ENCODE data around the gene WDR82. TPM values are rescaled to one million over a fixed set of nuclear protein-coding genes. Genes with fewer than 3 reads are reported as not detected.

WDR82 gene
- total and polyA plus RNA-seq, 2 experiments from 2014 or later: 25.2 to 71.8 TPM

DNA sequence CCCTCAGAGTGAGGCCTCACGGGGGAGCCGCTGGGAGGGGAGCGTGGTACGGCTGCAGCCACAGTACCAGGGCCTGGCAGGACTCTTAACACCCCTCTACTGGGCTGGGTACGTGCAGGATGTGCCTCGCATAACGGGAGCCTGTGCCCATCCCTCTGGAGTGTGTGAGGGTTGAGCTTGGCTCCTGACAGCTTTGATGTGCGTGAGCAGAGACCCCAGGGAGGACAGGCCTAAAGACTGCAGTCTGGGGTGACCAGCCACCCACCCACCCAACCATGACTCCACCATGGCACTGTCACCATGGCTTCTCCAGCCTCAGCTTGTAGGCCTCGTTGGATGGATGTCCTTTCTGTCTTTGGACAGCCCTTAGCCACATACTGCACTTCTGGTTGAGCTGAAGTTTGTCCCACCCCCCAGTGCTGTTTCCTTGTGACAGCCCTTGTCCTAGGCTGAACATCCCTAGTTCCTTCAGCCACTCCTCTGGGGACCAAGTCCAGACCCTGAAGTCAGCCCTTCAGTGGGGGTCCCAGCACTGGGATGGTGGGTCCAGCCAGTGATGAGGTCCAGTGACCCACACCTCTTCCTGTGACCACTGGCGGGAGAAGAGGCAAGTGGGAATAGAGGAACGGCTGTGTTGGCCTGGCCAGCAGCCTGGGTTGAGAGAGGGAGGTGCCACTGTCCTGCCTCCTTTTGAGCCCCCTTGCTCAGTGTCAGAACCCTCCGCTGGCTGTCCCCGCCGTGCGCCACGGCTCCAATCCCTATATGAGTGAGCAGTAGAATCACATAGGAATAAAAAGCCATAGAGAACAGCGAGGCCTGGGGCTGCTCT is 15.3 kb upstream of the WDR82 start:
- Mint-ChIP-seq H3K27me3 (ENCODE audit: insufficient read depth, low read depth, poor library complexity) (peaks cover 17% of the 10 kb centered on the region), H3K9me3 (no peaks in the 10 kb centered on the region)
- H3K27ac ChIP-seq (ENCODE audit: low read depth): no peak overlapping the region

DNA sequence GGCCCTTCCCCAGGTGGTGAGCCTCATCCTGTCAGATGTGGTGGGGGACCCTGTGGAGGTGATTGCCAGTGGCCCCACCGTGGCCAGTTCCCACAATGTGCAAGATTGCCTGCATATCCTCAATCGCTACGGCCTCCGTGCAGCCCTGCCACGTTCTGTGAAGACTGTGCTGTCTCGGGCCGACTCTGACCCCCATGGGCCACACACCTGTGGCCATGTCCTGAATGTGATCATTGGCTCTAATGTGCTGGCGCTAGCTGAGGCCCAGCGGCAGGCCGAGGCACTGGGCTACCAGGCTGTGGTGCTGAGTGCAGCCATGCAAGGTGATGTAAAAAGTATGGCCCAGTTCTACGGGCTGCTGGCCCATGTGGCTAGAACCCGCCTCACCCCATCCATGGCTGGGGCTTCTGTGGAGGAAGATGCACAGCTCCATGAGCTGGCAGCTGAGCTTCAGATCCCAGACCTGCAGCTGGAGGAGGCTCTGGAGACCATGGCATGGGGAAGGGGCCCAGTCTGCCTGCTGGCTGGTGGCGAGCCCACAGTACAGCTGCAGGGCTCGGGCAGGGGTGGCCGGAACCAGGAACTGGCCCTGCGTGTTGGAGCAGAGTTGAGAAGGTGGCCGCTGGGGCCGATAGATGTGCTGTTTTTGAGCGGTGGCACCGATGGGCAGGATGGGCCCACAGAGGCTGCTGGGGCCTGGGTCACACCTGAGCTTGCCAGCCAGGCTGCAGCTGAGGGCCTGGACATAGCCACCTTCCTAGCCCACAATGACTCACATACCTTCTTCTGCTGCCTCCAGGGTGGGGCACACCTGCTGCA is 14.0 kb upstream of the WDR82 start:
- H3K36me3 ChIP-seq (ENCODE audit: insufficient read depth): no peaks in the 10 kb centered on the region
- Mint-ChIP-seq H3K36me3 (ENCODE audit: low read depth) (no peaks in the 10 kb centered on the region; the same call in 2 of the 3 replicates), H3K9me3 (no peaks in the 10 kb centered on the region), H3K4me3 (no peak overlapping the region), H3K27me3 (ENCODE audit: insufficient read depth, low read depth, poor library complexity) (peaks cover 11% of the 10 kb centered on the region), H3K27ac (no peak overlapping the region), H3K4me1 (peaks cover 6% of the 10 kb centered on the region; the same call in 1 of the 3 replicates)
- H3F3A ChIP-seq (replicated peaks; ENCODE audit: low read depth): no peaks in the 10 kb centered on the region; the same call in 1 of the 2 replicates
- no peak overlapping the region for H3K27ac ChIP-seq (ENCODE audit: low read depth)
- no peak overlapping the region for H3K4me2 ChIP-seq
- H3K27me3 ChIP-seq (ENCODE audit: insufficient read depth): no peaks in the 10 kb centered on the region
- no peak overlapping the region for H2AFZ ChIP-seq
- no peak for ATAC-seq
- no peaks in the 10 kb centered on the region for H3K9me2 ChIP-seq (ENCODE audit: insufficient read depth)
- H3K79me2 ChIP-seq (replicated peaks; ENCODE audit: insufficient read depth): no peaks in the 10 kb centered on the region
- no peak overlapping the region for H3K4me3 ChIP-seq
- no peak for DNase-seq (ENCODE audit: low spot score)
- H4K20me1 ChIP-seq (replicated peaks; ENCODE audit: insufficient read depth): no peaks in the 10 kb centered on the region; the same call in 1 of the 2 replicates
- H3K4me1 ChIP-seq (ENCODE audit: insufficient read depth): 0 out of 2 replicates have a peak, but pooled peaks cover 7% of the 10 kb centered on the region
- TF ChIP-seq NANOG (IDR thresholded peaks at IDR 0.05; ENCODE audit: borderline replicate concordance) (no peak), STAT1 (IDR thresholded peaks at IDR 0.05; ENCODE audit: unreplicated experiment) (no peak), EZH2 (IDR thresholded peaks at IDR 0.05; ENCODE audit: low read depth, unreplicated experiment) (no peak), REST (IDR thresholded peaks at IDR 0.05; ENCODE audit: unreplicated experiment) (no peak)
- TF ChIP-seq, protein P1, sequence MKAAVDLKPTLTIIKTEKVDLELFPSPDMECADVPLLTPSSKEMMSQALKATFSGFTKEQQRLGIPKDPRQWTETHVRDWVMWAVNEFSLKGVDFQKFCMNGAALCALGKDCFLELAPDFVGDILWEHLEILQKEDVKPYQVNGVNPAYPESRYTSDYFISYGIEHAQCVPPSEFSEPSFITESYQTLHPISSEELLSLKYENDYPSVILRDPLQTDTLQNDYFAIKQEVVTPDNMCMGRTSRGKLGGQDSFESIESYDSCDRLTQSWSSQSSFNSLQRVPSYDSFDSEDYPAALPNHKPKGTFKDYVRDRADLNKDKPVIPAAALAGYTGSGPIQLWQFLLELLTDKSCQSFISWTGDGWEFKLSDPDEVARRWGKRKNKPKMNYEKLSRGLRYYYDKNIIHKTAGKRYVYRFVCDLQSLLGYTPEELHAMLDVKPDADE (IDR thresholded peaks at IDR 0.05): no peak
- TF ChIP-seq, protein P2, sequence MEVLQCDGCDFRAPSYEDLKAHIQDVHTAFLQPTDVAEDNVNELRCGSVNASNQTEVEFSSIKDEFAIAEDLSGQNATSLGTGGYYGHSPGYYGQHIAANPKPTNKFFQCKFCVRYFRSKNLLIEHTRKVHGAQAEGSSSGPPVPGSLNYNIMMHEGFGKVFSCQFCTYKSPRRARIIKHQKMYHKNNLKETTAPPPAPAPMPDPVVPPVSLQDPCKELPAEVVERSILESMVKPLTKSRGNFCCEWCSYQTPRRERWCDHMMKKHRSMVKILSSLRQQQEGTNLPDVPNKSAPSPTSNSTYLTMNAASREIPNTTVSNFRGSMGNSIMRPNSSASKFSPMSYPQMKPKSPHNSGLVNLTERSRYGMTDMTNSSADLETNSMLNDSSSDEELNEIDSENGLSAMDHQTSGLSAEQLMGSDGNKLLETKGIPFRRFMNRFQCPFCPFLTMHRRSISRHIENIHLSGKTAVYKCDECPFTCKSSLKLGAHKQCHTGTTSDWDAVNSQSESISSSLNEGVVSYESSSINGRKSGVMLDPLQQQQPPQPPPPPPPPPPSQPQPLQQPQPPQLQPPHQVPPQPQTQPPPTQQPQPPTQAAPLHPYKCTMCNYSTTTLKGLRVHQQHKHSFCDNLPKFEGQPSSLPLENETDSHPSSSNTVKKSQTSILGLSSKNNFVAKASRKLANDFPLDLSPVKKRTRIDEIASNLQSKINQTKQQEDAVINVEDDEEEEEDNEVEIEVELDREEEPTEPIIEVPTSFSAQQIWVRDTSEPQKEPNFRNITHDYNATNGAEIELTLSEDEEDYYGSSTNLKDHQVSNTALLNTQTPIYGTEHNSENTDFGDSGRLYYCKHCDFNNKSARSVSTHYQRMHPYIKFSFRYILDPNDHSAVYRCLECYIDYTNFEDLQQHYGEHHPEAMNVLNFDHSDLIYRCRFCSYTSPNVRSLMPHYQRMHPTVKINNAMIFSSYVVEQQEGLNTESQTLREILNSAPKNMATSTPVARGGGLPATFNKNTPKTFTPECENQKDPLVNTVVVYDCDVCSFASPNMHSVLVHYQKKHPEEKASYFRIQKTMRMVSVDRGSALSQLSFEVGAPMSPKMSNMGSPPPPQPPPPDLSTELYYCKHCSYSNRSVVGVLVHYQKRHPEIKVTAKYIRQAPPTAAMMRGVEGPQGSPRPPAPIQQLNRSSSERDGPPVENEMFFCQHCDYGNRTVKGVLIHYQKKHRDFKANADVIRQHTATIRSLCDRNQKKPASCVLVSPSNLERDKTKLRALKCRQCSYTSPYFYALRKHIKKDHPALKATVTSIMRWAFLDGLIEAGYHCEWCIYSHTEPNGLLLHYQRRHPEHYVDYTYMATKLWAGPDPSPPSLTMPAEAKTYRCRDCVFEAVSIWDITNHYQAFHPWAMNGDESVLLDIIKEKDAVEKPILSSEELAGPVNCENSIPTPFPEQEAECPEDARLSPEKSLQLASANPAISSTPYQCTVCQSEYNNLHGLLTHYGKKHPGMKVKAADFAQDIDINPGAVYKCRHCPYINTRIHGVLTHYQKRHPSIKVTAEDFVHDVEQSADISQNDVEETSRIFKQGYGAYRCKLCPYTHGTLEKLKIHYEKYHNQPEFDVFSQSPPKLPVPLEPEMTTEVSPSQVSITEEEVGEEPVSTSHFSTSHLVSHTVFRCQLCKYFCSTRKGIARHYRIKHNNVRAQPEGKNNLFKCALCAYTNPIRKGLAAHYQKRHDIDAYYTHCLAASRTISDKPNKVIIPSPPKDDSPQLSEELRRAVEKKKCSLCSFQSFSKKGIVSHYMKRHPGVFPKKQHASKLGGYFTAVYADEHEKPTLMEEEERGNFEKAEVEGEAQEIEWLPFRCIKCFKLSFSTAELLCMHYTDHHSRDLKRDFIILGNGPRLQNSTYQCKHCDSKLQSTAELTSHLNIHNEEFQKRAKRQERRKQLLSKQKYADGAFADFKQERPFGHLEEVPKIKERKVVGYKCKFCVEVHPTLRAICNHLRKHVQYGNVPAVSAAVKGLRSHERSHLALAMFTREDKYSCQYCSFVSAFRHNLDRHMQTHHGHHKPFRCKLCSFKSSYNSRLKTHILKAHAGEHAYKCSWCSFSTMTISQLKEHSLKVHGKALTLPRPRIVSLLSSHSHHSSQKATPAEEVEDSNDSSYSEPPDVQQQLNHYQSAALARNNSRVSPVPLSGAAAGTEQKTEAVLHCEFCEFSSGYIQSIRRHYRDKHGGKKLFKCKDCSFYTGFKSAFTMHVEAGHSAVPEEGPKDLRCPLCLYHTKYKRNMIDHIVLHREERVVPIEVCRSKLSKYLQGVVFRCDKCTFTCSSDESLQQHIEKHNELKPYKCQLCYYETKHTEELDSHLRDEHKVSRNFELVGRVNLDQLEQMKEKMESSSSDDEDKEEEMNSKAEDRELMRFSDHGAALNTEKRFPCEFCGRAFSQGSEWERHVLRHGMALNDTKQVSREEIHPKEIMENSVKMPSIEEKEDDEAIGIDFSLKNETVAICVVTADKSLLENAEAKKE (CRISPR knock-in tag; IDR thresholded peaks at IDR 0.05): no peak

More for the DNA sequence above, 15.3 kb upstream of the WDR82 start:
- Mint-ChIP-seq H3K27ac (no peak overlapping the region), H3K4me1 (peaks cover 15% of the 10 kb centered on the region), H3K36me3 (ENCODE audit: low read depth) (no peaks in the 10 kb centered on the region; the same call in 2 of the 3 replicates), H3K4me3 (no peak overlapping the region)
- Histone ChIP-seq H3F3A (replicated peaks; ENCODE audit: low read depth) (no peaks in the 10 kb centered on the region; the same call in 1 of the 2 replicates), H3K9me2 (ENCODE audit: insufficient read depth) (no peaks in the 10 kb centered on the region), H3K4me1 (ENCODE audit: insufficient read depth) (0 out of 2 replicates have a peak, but pooled peaks cover 6% of the 10 kb centered on the region), H3K79me2 (replicated peaks; ENCODE audit: insufficient read depth) (no peaks in the 10 kb centered on the region), H3K36me3 (ENCODE audit: insufficient read depth) (no peaks in the 10 kb centered on the region), H2AFZ (no peak overlapping the region), H3K4me2 (no peak overlapping the region), H3K4me3 (no peak overlapping the region), H3K27me3 (ENCODE audit: insufficient read depth) (no peaks in the 10 kb centered on the region), H4K20me1 (replicated peaks; ENCODE audit: insufficient read depth) (no peaks in the 10 kb centered on the region; the same call in 1 of the 2 replicates)
- no peak for DNase-seq (ENCODE audit: low spot score)
- ATAC-seq: no peak
- TF ChIP-seq POLR2AphosphoS5 (IDR thresholded peaks at IDR 0.05; ENCODE audit: low read depth) (no peak), STAT1 (IDR thresholded peaks at IDR 0.05; ENCODE audit: unreplicated experiment) (no peak)

All from GM23338 (cell line).